K562 (cell line): ENCODE data around the gene ADGRG1. TPM values are rescaled to one million over a fixed set of nuclear protein-coding genes. Genes with fewer than 3 reads are reported as not detected.

ENCODE experiments used
- ATF7 ChIP-seq: fragments of 450-650 bp; IDR thresholded peaks from 2 replicates; pipeline ENCODE4 v1.7.1; 2014; ENCODE audit warnings: mild to moderate bottlenecking, moderate library complexity
- CHD4 ChIP-seq: fragments of 200-600 bp; sonication (generic); IDR thresholded peaks from 3 replicates; pipeline ENCODE4 v1.6.1; 2012; ENCODE audit warnings: low read depth, mild to moderate bottlenecking, mixed read lengths, low read length, inconsistent platforms; ENCODE audit not compliant: insufficient read depth, insufficient replicate concordance, poor library complexity, severe bottlenecking
- CREB1 ChIP-seq, 2 experiments: sonication (generic) in 1 of 2; formaldehyde crosslinking in 1 of 2; IDR thresholded peaks; 2 replicates each; pipeline versions ENCODE4 v1.6.1 to v1.8.0; 2012 to 2022; ENCODE audit warnings: inconsistent platforms in 1 of 2, mild to moderate bottlenecking in 1 of 2, missing genetic modification reagents in 1 of 2, moderate library complexity in 1 of 2
- EHMT2 ChIP-seq: fragments of 450-650 bp; IDR thresholded peaks from 2 replicates; pipeline ENCODE4 v1.6.1; 2018; ENCODE audit warnings: antibody characterized with exemption
- ILF3 ChIP-seq: fragments of 450-650 bp; IDR thresholded peaks from 2 replicates; pipeline ENCODE4 v1.6.1; 2018; ENCODE audit warnings: antibody characterized with exemption, mild to moderate bottlenecking, moderate library complexity, borderline replicate concordance
- MCM5 ChIP-seq: fragments of 450-650 bp; IDR thresholded peaks from 2 replicates; pipeline ENCODE4 v1.6.1; 2016; ENCODE audit warnings: low read depth
- MECOM ChIP-seq: fragments of 250-450 bp; sonication (Bioruptor Pico); IDR thresholded peaks from 2 replicates; pipeline ENCODE4 v1.8.0; 2022; ENCODE audit warnings: inconsistent platforms
- MTA2 ChIP-seq: fragments of 450-650 bp; IDR thresholded peaks from 2 replicates; pipeline ENCODE4 v1.6.1; 2016; ENCODE audit warnings: low read depth
- RBBP5 ChIP-seq: fragments of 200-600 bp; sonication (generic); IDR thresholded peaks from 2 replicates; pipeline ENCODE4 v1.6.1; 2012; ENCODE audit warnings: borderline replicate concordance, mild to moderate bottlenecking, low read length, control low read depth, inconsistent platforms; ENCODE audit not compliant: insufficient read depth, poor library complexity, severe bottlenecking
- RBM22 ChIP-seq: fragments of 200-400 bp; formaldehyde crosslinking; IDR thresholded peaks from 2 replicates; pipeline ENCODE4 v1.6.1; 2018; ENCODE audit warnings: low read length, low read depth; ENCODE audit not compliant: poor library complexity, severe bottlenecking
- RFX7 ChIP-seq: fragments of 250-450 bp; sonication (Bioruptor Pico); IDR thresholded peaks from 2 replicates; pipeline ENCODE4 v1.5.1; 2021; ENCODE audit warnings: mild to moderate bottlenecking
- TARDBP ChIP-seq: fragments of 450-650 bp; IDR thresholded peaks from 2 replicates; pipeline ENCODE4 v1.6.1; 2016
- ZNF444 ChIP-seq: fragments of 250-450 bp; sonication (Bioruptor Pico); IDR thresholded peaks from 2 replicates; pipeline ENCODE4 v1.4.0; 2020; ENCODE audit warnings: mild to moderate bottlenecking, moderate library complexity
- ZNF57 ChIP-seq: fragments of 450-650 bp; formaldehyde crosslinking; IDR thresholded peaks from 2 replicates; pipeline ENCODE4 v1.4.0; 2020; ENCODE audit warnings: mild to moderate bottlenecking, moderate library complexity
- ZNF589 ChIP-seq: fragments of 200-800 bp; sonication (Bioruptor generic); IDR thresholded peaks from 2 replicates; pipeline ENCODE4 v1.6.1; 2016; ENCODE audit warnings: low read depth, missing genetic modification characterization, missing compliant biosample characterization
- ZNF830 ChIP-seq: fragments of 250-450 bp; sonication (Bioruptor Pico); IDR thresholded peaks from 2 replicates; pipeline ENCODE4 v1.5.0; 2021; ENCODE audit warnings: mild to moderate bottlenecking
- polyA plus RNA-seq, 8 experiments: library from polyadenylated mRNA; depleted of rRNA in 4 of 8; stranded (reverse) in 5 of 8; unstranded in 3 of 8; fragments of >200 nt; fragmentation: Nextera tagmentation in 2 of 8; fragmentation: Illumina TruSeq in 1 of 8; extraction: Ambion mirVana in 2 of 8; extraction: Trizol in 1 of 8; gene quantifications; 2 replicates each; pipeline versions ENCODE4 v1.2.1 to v1.2.3, GENCODE V29; 2011 to 2014; ENCODE audit warnings: inconsistent platforms in 1 of 8, missing spikeins in 1 of 8
- total RNA-seq, 7 experiments: library from RNA; depleted of rRNA in 6 of 7; stranded (reverse); fragments of >200 nt in 6 of 7; fragmentation: Illumina TruSeq in 2 of 7; extraction: Trizol in 2 of 7; gene quantifications; 2 replicates each; pipeline versions ENCODE4 v1.2.1 to v1.2.3, GENCODE V29; 2011 to 2021; ENCODE audit warnings: low replicate concordance in 1 of 7
- TF ChIP-seq, protein P1 (sequence below), 2 experiments: fragments of 450-650 bp in 1 of 2; sonication (generic) in 1 of 2; formaldehyde crosslinking in 1 of 2; IDR thresholded peaks; 2 replicates each; pipeline versions ENCODE4 v1.7.1 to v1.9.0; 2016 to 2022; ENCODE audit warnings: inconsistent platforms in 1 of 2, mild to moderate bottlenecking in 1 of 2, missing genetic modification reagents in 1 of 2
- TF ChIP-seq, protein P2 (sequence below), 2 experiments: fragments of 450-650 bp in 1 of 2; sonication (generic) in 1 of 2; formaldehyde crosslinking in 1 of 2; IDR thresholded peaks in 1 of 2; conservative IDR thresholded peaks in 1 of 2; 2 replicates each; pipeline versions ENCODE4 v1.6.1 to v1.8.1; 2016 to 2023; ENCODE audit warnings: mild to moderate bottlenecking in 2 of 2, moderate library complexity in 2 of 2, inconsistent platforms in 1 of 2, missing genetic modification reagents in 1 of 2

Gene ADGRG1
- total and polyA plus RNA-seq, 9 of the 15 experiments (the other 6 are each of a cell fraction or from before 2014, with no cell fraction given), result 0.04 to 0.31 (median 0.16) TPM; not detected in 6

DNA sequence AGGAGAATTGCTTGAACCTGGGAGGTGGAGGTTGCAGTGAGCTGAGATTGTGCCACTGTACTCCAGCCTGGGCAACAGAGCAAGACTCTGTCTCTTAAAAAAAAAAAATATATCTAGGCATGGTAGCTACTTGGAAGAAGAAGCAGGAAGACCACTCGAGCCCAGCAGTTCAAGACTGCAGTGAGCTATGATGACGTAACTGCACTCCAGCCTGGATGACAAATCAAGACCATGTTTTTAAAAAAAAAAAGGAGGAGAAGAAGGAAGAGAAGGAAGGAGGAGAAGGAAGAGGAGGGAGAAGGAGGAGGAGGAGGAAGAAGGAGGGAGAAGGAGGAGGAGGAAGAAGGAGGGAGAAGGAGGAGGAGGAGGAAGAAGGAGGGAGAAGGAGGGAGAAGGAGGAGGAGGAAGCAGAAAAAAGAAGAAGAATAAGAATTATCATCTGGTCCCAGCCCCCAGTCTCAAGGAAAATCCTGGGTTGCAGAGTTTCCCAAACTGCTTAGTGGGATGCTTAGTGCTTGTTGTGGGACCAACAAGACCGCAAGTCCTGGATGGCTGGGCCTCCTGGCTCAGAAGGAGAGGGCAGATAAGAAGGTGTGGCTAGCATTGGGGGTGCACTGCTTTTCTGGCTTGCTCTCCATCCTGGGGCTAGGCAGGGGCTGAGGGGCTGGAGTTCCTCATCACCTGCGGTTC, 62.5 kb downstream of the ADGRG1 start (continued):
- TF ChIP-seq RBBP5 (no peak), CHD4 (no peak), ZNF830 (no peak), MECOM (CRISPR knock-in tag) (no peak), ILF3 (no peak), ZNF589 (no peak), TARDBP (no peak), RFX7 (CRISPR knock-in tag) (no peak), MTA2 (peak; percentile 53), ZNF444 (no peak), EHMT2 (0 out of 2 replicates have a peak, but pooled peaks have one; percentile 30), MCM5 (no peak), RBM22 (no peak), ZNF57 (CRISPR knock-in tag) (no peak), ATF7 (peak; percentile 72), CREB1 (IDR thresholded peaks at IDR 0.05) (no peak), CREB1 (CRISPR knock-in tag; IDR thresholded peaks at IDR 0.05) (no peak)
- TF ChIP-seq, protein P1, sequence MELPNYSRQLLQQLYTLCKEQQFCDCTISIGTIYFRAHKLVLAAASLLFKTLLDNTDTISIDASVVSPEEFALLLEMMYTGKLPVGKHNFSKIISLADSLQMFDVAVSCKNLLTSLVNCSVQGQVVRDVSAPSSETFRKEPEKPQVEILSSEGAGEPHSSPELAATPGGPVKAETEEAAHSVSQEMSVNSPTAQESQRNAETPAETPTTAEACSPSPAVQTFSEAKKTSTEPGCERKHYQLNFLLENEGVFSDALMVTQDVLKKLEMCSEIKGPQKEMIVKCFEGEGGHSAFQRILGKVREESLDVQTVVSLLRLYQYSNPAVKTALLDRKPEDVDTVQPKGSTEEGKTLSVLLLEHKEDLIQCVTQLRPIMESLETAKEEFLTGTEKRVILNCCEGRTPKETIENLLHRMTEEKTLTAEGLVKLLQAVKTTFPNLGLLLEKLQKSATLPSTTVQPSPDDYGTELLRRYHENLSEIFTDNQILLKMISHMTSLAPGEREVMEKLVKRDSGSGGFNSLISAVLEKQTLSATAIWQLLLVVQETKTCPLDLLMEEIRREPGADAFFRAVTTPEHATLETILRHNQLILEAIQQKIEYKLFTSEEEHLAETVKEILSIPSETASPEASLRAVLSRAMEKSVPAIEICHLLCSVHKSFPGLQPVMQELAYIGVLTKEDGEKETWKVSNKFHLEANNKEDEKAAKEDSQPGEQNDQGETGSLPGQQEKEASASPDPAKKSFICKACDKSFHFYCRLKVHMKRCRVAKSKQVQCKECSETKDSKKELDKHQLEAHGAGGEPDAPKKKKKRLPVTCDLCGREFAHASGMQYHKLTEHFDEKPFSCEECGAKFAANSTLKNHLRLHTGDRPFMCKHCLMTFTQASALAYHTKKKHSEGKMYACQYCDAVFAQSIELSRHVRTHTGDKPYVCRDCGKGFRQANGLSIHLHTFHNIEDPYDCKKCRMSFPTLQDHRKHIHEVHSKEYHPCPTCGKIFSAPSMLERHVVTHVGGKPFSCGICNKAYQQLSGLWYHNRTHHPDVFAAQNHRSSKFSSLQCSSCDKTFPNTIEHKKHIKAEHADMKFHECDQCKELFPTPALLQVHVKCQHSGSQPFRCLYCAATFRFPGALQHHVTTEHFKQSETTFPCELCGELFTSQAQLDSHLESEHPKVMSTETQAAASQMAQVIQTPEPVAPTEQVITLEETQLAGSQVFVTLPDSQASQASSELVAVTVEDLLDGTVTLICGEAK (IDR thresholded peaks at IDR 0.05), result peak; percentile 17; the same call in 1 of the 2 replicates
- TF ChIP-seq, protein P1 (CRISPR knock-in tag; IDR thresholded peaks at IDR 0.05), result no peak
- TF ChIP-seq, protein P2, sequence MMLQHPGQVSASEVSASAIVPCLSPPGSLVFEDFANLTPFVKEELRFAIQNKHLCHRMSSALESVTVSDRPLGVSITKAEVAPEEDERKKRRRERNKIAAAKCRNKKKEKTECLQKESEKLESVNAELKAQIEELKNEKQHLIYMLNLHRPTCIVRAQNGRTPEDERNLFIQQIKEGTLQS (IDR thresholded peaks at IDR 0.05), result peak; percentile 94
- TF ChIP-seq, protein P2 (CRISPR knock-in tag; conservative IDR thresholded peaks at IDR 0.05), result no peak
